AG04449 (cell line): ENCODE data around the gene NGLY1.

ENCODE experiments used
- CTCF ChIA-PET: fragments of 350-600 bp; formaldehyde crosslinking; extraction: SDS; loops from one replicate; lab custom pipeline; 2021; ENCODE audit warnings: antibody characterized with exemption; lab: Yijun Ruan, JAX
- POLR2A ChIA-PET: fragments of 400-600, 350-600 bp; formaldehyde crosslinking; extraction: SDS; loops from one replicate; lab custom pipeline; 2020; ENCODE audit warnings: antibody characterized with exemption, inconsistent platforms; lab: Yijun Ruan, JAX
- DNase-seq: peaks from one replicate; pipeline ENCODE4 v3.0.0-alpha.2; 2010; ENCODE audit warnings: low read depth, low spot score
- H3K4me3 ChIP-seq: 2 replicates; pipeline ENCODE4 v1.5.1; 2011; ENCODE audit warnings: low read depth, mild to moderate bottlenecking, control low read depth, low read length
- CTCF ChIP-seq: IDR thresholded peaks from one replicate; pipeline ENCODE4 v1.5.1; 2011; ENCODE audit warnings: mild to moderate bottlenecking, moderate library complexity, low read length, control low read depth, inconsistent platforms; ENCODE audit not compliant: insufficient read depth; ENCODE audit errors: missing control alignments

NGLY1 gene

GRCh38 chr3:25749031-25749581 is 34.1 kb downstream of the NGLY1 start:
- DNase-seq: no peak
- TF ChIP-seq CTCF: no peak
- H3K4me3 ChIP-seq: no peak overlapping the region
- ChIA-PET POLR2A (no interaction called here), CTCF (no interaction called here)

GRCh38 chr3:25748189-25748588 is 35.1 kb downstream of the NGLY1 start:
- CTCF ChIA-PET: no interaction called here
- TF ChIP-seq CTCF: no peak
- POLR2A ChIA-PET: no interaction called here
- no peak overlapping the region for H3K4me3 ChIP-seq
- no peak for DNase-seq

- CTCF ChIA-PET: no interaction called here
- POLR2A ChIA-PET: no interaction called here
- no peak for TF ChIP-seq CTCF
- DNase-seq: no peak
- H3K4me3 ChIP-seq: no peak overlapping the region
Observed at GRCh38 chr3:25747033-25747432, 36.2 kb downstream of the NGLY1 start.

- CTCF ChIA-PET: interaction anchor here (2.1 kb wide), 1 partner anchor 13 kb away, joined by 5 read pairs; no protein-coding TSS in a partner anchor
- no peak for DNase-seq
- no peak overlapping the region for H3K4me3 ChIP-seq
- POLR2A ChIA-PET: no interaction called here
- no peak for TF ChIP-seq CTCF
Observed at GRCh38 chr3:25744470-25744869, 38.8 kb downstream of the NGLY1 start.

GRCh38 chr3:25728101-25728500 is 55.1 kb downstream of the NGLY1 start:
- ChIA-PET CTCF (interaction anchor here (1.4 kb wide), 2 partner anchors 79 to 128 kb away, joined by 3 read pairs; no protein-coding TSS in a partner anchor), POLR2A (no interaction called here)
- DNase-seq: no peak
- no peak for TF ChIP-seq CTCF
- no peak overlapping the region for H3K4me3 ChIP-seq

- TF ChIP-seq CTCF: no peak
- H3K4me3 ChIP-seq: no peak overlapping the region
- no peak for DNase-seq
- POLR2A ChIA-PET: no interaction called here
- CTCF ChIA-PET: interaction anchor here (1.4 kb wide), 2 partner anchors 79 to 129 kb away, joined by 3 read pairs; no protein-coding TSS in a partner anchor
Observed at GRCh38 chr3:25727316-25727715, 55.9 kb downstream of the NGLY1 start.
